NCI-H345 (cell line): Measurements from ENCODE around the gene SLC6A11.
A peak's percentile ranks its signal among the peaks of the same experiment; 100 is the strongest.

ENCODE experiments used
- DNase-seq: peaks from one replicate; lab custom pipeline; 2025; lab: John Stamatoyannopoulos, UW

Gene SLC6A11

DNA sequence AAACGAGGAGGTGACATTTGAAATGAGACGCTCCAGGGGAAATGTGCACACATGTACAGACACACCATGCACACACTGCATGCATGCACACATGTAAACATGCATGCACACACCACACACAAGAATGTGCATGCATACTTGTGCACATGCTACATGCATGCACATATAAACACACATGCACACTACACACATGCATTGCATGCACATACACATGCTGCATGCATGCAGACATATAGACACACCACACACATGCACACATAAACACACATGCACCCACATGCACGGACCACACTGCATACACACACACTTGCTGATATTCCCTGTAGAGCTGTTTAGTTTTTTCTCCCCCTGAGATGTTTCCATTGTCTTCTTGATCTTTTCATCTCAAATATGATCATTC, 138.7 kb downstream of the SLC6A11 start:
- DNase-seq: no peak

DNA sequence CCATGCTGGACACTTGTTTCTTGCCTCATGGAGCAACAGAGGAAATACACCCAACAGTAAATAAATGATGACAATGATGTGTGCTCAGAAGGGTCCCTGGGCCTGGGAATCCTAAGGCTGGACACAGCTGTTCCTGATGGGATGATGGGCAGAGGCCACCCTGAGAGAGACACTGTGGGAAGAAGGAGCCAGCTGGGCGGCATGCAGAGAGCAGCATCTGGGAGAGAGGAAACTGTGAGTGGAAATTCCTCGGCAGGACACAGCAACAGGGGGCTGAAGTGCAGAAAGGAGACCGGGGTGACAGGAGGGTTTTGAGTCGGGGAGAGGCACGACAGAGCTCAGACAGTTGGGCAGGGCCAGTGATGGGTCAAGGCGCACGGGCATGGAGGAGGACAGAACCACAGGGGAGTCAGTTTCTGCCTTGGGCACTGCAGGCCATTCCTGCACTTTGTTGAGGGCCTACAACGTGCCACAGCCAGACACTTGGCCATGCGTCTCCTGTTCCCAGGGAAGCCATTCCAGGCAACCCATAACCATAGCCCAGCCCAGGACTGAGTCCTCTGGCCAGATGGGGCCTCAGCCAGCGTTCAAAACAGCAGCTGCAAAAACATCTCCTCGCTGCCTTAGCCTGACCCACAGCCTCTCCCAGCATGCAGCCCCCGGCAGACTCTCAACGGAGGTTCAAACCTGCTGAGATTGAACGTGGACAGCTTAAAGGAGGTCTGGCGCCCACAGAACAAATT, 139.9 kb downstream of the SLC6A11 start:
- no peak for DNase-seq

GRCh38 chr3:10956531-10956930, 140.5 kb downstream of the SLC6A11 start:
- DNase-seq: no peak

DNA sequence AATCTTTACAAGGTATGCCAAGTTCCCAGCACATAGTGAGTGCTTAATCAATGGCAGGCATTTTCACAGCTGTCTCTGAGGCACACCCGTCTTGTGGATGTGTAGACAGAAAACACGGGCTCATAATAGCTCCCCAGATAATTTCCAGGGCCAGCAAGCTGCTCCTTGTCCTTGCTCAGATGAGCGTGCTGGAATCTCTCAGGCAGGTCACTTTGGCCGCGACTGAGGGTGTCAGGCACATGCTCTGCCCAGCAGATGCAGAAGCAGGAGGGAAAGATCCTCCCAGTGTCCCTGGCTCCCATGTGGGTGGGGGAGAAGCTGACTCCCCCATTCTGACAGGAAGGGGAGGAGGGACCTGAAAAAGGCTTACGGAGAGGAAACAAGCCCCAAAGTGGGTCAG, 141.0 kb downstream of the SLC6A11 start:
- DNase-seq: no peak

DNA sequence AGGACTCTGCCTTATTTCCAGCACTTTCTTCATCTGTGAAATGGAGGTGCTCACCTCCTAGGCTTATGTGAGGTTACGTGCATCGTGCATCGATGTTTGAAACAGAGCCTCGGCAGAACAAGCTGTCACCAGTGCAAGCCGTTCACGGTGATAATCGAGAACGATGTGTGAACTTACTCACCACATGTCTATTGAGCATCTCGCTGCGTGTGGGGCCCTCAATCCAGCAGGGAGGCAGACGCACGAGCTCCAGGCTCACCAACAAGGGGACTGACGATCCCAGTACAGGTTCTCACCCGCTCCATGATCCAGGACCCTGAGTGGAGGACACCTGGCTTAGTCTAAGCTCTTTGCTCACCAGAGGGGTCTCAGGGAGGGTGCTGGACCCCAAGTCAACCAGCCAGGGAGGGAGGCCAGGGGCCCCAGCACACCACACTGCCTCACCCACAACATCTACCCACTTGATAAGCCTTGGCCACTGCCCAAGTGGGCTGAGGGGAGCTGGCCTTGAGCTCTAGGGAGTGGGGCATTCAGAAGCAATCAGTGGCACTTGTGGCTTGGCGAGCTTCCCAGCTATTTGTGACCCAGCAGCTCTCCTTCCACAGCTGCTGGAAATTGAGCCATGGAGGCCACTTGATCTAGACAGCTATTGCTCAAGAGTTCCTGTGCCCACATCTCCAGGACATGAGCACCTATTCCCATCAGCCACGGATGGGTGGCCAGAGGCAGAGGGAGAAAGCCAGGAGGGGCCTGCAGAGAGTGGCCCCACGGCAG, 142.1 kb downstream of the SLC6A11 start:
- peak; percentile 88 for DNase-seq

- no peak for DNase-seq
Observed at GRCh38 chr3:10960255-10960654, 144.2 kb downstream of the SLC6A11 start.

GRCh38 chr3:10961921-10962320, 145.9 kb downstream of the SLC6A11 start:
- DNase-seq: no peak

GRCh38 chr3:10962481-10963036, 146.5 kb downstream of the SLC6A11 start:
- peak; percentile 64 for DNase-seq

DNA sequence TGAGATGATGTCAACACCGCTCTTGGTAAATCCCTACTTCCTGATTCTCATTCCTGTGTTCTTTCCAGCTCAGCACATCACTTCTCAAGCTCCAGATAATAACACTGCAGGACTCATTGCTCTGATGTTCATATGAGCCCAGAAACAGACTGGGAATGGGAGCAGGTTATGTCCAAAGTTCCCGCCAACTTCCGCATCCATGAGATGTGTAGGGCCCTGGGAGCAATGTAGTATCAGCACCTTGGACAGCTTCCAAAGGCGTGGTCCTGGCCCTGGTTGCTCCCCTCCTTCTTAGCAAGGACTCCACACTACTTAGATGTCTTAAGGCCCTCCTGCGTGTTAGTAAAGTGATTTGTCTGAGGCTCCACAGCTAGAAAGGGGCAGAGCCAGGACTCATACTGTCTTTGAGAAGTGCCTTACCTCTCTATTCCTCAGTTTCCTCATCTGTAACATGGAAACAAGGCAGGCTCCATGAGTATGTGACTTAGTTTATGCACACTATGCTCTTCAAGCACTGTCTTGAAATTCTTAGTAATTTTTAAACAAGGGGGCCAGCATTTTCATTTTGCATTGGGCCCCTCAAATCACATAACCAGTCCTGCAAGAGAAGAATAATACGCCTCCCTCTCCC, 148.6 kb downstream of the SLC6A11 start:
- no peak for DNase-seq

- peak; percentile 63 for DNase-seq
Observed at GRCh38 chr3:10968401-10968800, 152.4 kb downstream of the SLC6A11 start.

- DNase-seq: no peak
Observed at GRCh38 chr3:10970306-10970960, 154.4 kb downstream of the SLC6A11 start.

DNA sequence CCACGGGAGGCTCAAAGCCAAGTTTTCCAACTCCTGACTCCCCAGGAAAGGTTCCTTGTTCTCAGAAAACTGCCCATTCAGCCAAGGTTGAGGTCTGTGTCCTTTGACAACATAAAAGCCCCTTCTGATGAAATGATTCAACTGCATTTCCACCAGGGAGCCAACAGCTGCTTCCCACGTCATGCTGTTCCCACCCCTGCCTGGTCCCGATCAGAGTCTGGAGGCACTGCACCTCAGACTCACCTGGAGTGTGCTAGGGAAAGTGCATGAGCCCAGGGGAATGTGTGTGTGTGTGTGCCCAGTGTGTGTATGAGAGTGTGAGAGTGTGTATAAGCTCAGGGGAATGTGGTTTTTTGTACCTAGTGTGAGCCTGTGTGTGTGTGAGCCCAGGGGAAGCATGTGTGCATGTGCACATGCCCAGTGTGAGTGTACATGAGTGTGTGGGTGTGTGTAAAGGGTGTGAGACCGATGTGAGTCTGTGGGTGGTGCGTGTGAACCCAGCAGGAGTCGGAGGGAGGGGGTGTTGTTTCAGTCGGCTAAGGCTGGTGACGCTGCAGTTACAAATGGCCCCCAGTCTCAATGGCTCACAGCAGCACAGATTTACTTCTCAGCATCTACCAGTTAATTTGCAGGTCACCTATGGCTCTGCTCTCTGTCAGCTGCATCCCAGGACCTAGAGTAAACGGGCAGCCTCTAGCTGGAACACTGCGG, 156.2 kb downstream of the SLC6A11 start:
- no peak for DNase-seq

- no peak for DNase-seq
Observed at GRCh38 chr3:10973046-10973595, 157.1 kb downstream of the SLC6A11 start.

- no peak for DNase-seq
Observed at GRCh38 chr3:10974131-10974530, 158.1 kb downstream of the SLC6A11 start.

- DNase-seq: no peak
Observed at GRCh38 chr3:10974746-10975375, 158.8 kb downstream of the SLC6A11 start.

DNA sequence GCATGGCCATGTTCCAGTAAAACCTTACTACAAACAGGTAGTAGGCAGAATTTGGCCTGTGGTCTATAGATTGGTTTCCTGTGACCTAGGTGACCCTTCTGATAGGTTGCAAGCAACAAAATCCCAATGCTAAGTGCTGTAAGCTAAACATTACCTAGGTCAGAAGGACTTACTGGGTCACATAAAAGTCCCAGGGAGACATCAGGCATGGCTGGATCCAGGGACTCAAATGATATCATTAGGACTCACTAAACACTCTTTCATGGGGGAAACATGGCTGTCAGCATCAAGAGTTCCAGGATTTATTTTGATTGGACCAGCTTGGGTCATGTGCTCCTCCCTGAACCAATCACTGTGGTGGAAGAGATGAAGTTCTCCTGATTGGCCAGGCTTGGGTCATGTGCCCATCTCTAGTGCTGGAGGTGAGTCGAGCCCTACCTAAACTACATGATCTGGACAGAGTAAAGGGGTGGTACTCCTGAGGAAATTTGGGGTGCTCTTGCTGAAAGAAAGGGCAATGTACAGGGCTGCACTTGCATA, 159.7 kb downstream of the SLC6A11 start:
- no peak for DNase-seq

DNA sequence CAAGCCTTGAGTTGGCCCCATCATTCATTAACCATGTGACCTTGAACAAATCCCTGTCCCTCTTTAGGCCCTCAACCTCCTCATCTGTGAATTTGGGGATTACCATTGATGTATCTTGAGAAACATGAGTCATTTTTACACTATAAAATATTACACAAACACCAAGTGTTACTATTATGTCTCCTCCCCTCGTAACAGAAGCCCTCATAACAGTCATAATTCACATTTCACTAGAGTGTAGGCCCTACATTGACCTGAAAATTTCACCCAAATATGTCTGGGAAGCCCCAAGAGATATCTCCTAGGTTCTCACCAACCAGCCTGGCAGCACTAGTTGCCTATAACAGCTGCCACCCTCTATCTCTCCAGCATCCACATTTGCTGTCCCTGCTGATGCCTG, 160.7 kb downstream of the SLC6A11 start:
- DNase-seq: no peak

- DNase-seq: no peak
Observed at GRCh38 chr3:10977892-10978510, 162.0 kb downstream of the SLC6A11 start.

- no peak for DNase-seq
Observed at GRCh38 chr3:10978956-10979355, 162.9 kb downstream of the SLC6A11 start.

GRCh38 chr3:10980312-10980711, 164.3 kb downstream of the SLC6A11 start:
- DNase-seq: no peak
